Fibroblast of the conjunctiva (primary cell): ENCODE data around the gene BANK1.

Experiments used
- DNase-seq: peaks from one replicate; pipeline ENCODE4 v3.0.0-alpha.2; 2010; ENCODE audit warnings: low read depth

Gene BANK1

GRCh38 chr4:101823864-101824263 lies 33.3 kb downstream of the BANK1 start:
- DNase-seq = no peak

- no peak for DNase-seq
Observed at GRCh38 chr4:101824500-101824899, 34.0 kb downstream of the BANK1 start.

- DNase-seq = no peak
Observed at GRCh38 chr4:101825953-101826352, 35.4 kb downstream of the BANK1 start.

- no peak for DNase-seq
Observed at GRCh38 chr4:101831816-101832215, 41.3 kb downstream of the BANK1 start.

- no peak for DNase-seq
Observed at GRCh38 chr4:101833480-101833879, 43.0 kb downstream of the BANK1 start.

GRCh38 chr4:101835121-101835904 lies 44.8 kb downstream of the BANK1 start:
- peak; percentile 32 for DNase-seq

GRCh38 chr4:101843054-101843453 lies 52.5 kb downstream of the BANK1 start:
- no peak for DNase-seq

- DNase-seq = no peak
Observed at GRCh38 chr4:101846550-101846949, 56.0 kb downstream of the BANK1 start.

- DNase-seq = no peak
Observed at GRCh38 chr4:101850698-101851097, 60.2 kb downstream of the BANK1 start.

- no peak for DNase-seq
Observed at GRCh38 chr4:101851672-101852071, 61.1 kb downstream of the BANK1 start.

- DNase-seq = no peak
Observed at GRCh38 chr4:101853028-101853427, 62.5 kb downstream of the BANK1 start.

GRCh38 chr4:101853691-101854090 lies 63.2 kb downstream of the BANK1 start:
- no peak for DNase-seq

- no peak for DNase-seq
Observed at GRCh38 chr4:101855239-101855638, 64.7 kb downstream of the BANK1 start.

GRCh38 chr4:101856149-101856548 lies 65.6 kb downstream of the BANK1 start:
- no peak for DNase-seq

- DNase-seq = no peak
Observed at GRCh38 chr4:101857176-101857575, 66.6 kb downstream of the BANK1 start.

- no peak for DNase-seq
Observed at GRCh38 chr4:101858641-101859040, 68.1 kb downstream of the BANK1 start.

GRCh38 chr4:101862595-101862994 lies 72.1 kb downstream of the BANK1 start:
- DNase-seq = no peak

GRCh38 chr4:101864660-101865059 lies 74.1 kb downstream of the BANK1 start:
- DNase-seq = no peak

GRCh38 chr4:101865501-101866062 lies 75.1 kb downstream of the BANK1 start:
- no peak for DNase-seq

- DNase-seq = no peak
Observed at GRCh38 chr4:101870874-101871273, 80.3 kb downstream of the BANK1 start.

- no peak for DNase-seq
Observed at GRCh38 chr4:101871962-101872676, 81.6 kb downstream of the BANK1 start.

- DNase-seq = no peak
Observed at GRCh38 chr4:101885574-101885973, 95.0 kb downstream of the BANK1 start.

GRCh38 chr4:101886826-101887225 lies 96.3 kb downstream of the BANK1 start:
- no peak for DNase-seq
